Liver (tissue), 9 donors: ENCODE data around the gene SYNGR3. TPM values are rescaled to one million over a fixed set of nuclear protein-coding genes. Genes with fewer than 3 reads are reported as not detected.
"Not testable (repeated sequence)": the region's sequence is repeated elsewhere in the genome, so short reads cannot be mapped to it uniquely, and the experiment has no call there.

Source experiments
- DNase-seq: peaks from one replicate; pipeline ENCODE4 v3.0.0-alpha.2; 2017; ENCODE audit warnings: low spot score
- H3K27ac ChIP-seq, 2 donors: one replicate each; pipeline ENCODE4 v1.7.0; 2013; ENCODE audit warnings: inconsistent platforms in 2 of 2, low read length in 2 of 2, control low read depth in 1 of 2, low read depth in 1 of 2, mild to moderate bottlenecking in 1 of 2
- H3K27me3 ChIP-seq, 4 donors: one replicate each; pipeline versions ENCODE4 v1.6.1 to v1.7.0; 2013; ENCODE audit warnings: low read length in 3 of 4, inconsistent platforms in 1 of 4, mild to moderate bottlenecking in 1 of 4, moderate library complexity in 1 of 4; ENCODE audit not compliant: control insufficient read depth in 4 of 4, insufficient read depth in 4 of 4
- H3K36me3 ChIP-seq, 4 donors: one replicate each; pipeline versions ENCODE4 v1.6.1 to v1.7.0; 2013; ENCODE audit warnings: low read length in 3 of 4, mild to moderate bottlenecking in 3 of 4, low read depth in 1 of 4, moderate library complexity in 1 of 4; ENCODE audit not compliant: control insufficient read depth in 4 of 4, insufficient read depth in 3 of 4
- H3K4me1 ChIP-seq, 4 donors: one replicate each; pipeline versions ENCODE4 v1.6.1 to v1.7.0; 2013; ENCODE audit warnings: low read length in 3 of 4, mild to moderate bottlenecking in 3 of 4, moderate library complexity in 1 of 4; ENCODE audit not compliant: control insufficient read depth in 4 of 4, insufficient read depth in 4 of 4
- H3K4me3 ChIP-seq, 3 donors: one replicate each; pipeline versions ENCODE4 v1.6.1 to v1.7.0; 2013; ENCODE audit warnings: low read length in 3 of 3, control low read depth in 1 of 3, low read depth in 1 of 3, mild to moderate bottlenecking in 1 of 3
- H3K9ac ChIP-seq, 2 donors: one replicate each; pipeline ENCODE4 v1.7.0; 2013; ENCODE audit warnings: low read length in 2 of 2, mild to moderate bottlenecking in 2 of 2, moderate library complexity in 2 of 2, control low read depth in 1 of 2, low read depth in 1 of 2
- H3K9me3 ChIP-seq, 4 donors: one replicate each; pipeline versions ENCODE4 v1.6.1 to v1.7.0; 2013; ENCODE audit warnings: low read length in 3 of 4; ENCODE audit not compliant: control insufficient read depth in 4 of 4
- GABPA ChIP-seq, 2 donors: IDR thresholded peaks in 1 of 2; conservative IDR thresholded peaks in 1 of 2; 2 replicates each; pipeline ENCODE4 v1.6.1; 2016; ENCODE audit warnings: antibody characterized with exemption in 2 of 2, mild to moderate bottlenecking in 1 of 2, moderate library complexity in 1 of 2
- HNF4G ChIP-seq: IDR thresholded peaks from 2 replicates; pipeline ENCODE4 v1.6.1; 2016; ENCODE audit warnings: antibody characterized with exemption
- REST ChIP-seq: IDR thresholded peaks from 2 replicates; pipeline ENCODE4 v1.6.1; 2016; ENCODE audit warnings: antibody characterized with exemption, mild to moderate bottlenecking
- RXRA ChIP-seq, 2 donors: IDR thresholded peaks; 2 replicates each; pipeline ENCODE4 v1.6.1; 2017 to 2018; ENCODE audit warnings: antibody characterized with exemption in 2 of 2, mild to moderate bottlenecking in 1 of 2
- SP1 ChIP-seq: IDR thresholded peaks from 2 replicates; pipeline ENCODE4 v1.6.1; 2018; ENCODE audit warnings: antibody characterized with exemption, mild to moderate bottlenecking
- TAF1 ChIP-seq: conservative IDR thresholded peaks from 2 replicates; pipeline ENCODE4 v1.6.1; 2016; ENCODE audit warnings: antibody characterized with exemption, mild to moderate bottlenecking
- YY1 ChIP-seq: IDR thresholded peaks from 2 replicates; pipeline ENCODE4 v1.6.1; 2016; ENCODE audit warnings: antibody characterized with exemption, mild to moderate bottlenecking
- ZBTB33 ChIP-seq: IDR thresholded peaks from 2 replicates; pipeline ENCODE4 v1.6.1; 2016; ENCODE audit warnings: antibody characterized with exemption
- WGBS: extraction: QIAGEN DNeasy Blood & Tissue Kit; methylation state at CpG from one replicate; pipeline ENCODE4 v1.1.7; 2013; 5-methylcytosine and 5-hydroxymethylcytosine counted together
- polyA plus RNA-seq, 2 donors: library from polyadenylated mRNA; stranded (reverse) in 1 of 2; unstranded in 1 of 2; fragments of 200-250 nt in 1 of 2; fragments of >200 nt in 1 of 2; fragmentation: Nextera tagmentation in 1 of 2; extraction: Ambion mirVana in 1 of 2; gene quantifications; one replicate each; pipeline versions ENCODE4 v1.2.1 to v1.2.3, GENCODE V29; 2013 to 2015
- total RNA-seq, 2 donors: library from RNA; depleted of rRNA; stranded (reverse); fragments of >200 nt; gene quantifications; one replicate each; pipeline ENCODE4 v1.2.3, GENCODE V29; 2014
- donor health status: healthy.
- donor health status: healthy.
- donor health status: healthy.
- donor health status: healthy.
- donor health status: healthy.

The SYNGR3 gene
- total and polyA plus RNA-seq, 4 donors = 0.09 to 0.47 (median 0.17) TPM; not detected in 1

DNA sequence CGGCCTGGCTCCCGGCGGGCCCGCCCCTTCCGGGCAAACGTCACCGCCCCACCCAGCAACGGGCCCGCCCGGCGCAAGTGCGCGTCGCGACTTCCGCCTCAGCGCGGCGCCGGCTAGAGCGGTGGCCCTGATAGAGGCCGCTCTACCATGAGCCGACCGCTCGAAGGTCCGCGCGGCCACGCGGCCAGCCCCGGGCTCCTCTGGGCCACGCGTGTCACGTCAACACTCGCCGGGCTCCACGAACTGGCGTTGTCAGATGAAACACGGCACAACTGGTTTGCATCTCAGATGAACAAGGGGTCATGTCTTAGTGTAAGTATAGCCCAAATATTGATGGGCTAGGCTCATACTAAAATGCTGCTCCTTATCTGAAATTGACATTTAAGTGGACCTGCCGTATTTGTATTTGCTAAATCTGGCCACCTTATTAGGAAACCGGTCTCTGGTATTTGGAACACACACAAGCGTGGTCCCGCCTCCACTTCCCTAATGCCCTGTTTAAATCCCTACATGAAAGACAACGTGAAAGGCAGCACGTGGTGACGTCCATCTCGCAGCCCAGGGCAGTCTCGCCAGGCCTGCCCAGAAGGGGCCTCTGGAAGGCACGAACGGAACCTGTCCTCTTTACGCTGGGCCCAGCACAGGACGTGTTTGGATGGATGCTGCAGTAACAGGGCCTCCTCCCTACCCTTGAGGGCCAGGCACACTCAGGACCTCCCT is 20.2 kb downstream of the SYNGR3 start, which contains the start of gene ZNF598:
TSS of gene ZNF598 (minus strand) at position 31 of the 720 bp plus-strand sequence.
- WGBS = 5% methylated on average over 52 of the region's 52 CpGs
- peak; percentile 84 for DNase-seq
- H3K4me3 ChIP-seq = peak within 1 kb of the TSS; percentile 85 to 93 (median 90)
- H3K27ac ChIP-seq = peak within 1 kb of the TSS; percentile 77 to 79
- peaks cover 26 to 44% (median 38%) of the 10 kb centered on the region in 4 donors for H3K4me1 ChIP-seq
- H3K36me3 ChIP-seq = peaks cover 0 to 2% (median 0%) of the 10 kb centered on the region in 4 donors
- no peaks in the 10 kb centered on the region for H3K9me3 ChIP-seq
- H3K27me3 ChIP-seq = no peaks in the 10 kb centered on the region
- peak within 1 kb of the TSS; percentile 79 to 97 for H3K9ac ChIP-seq
- TF ChIP-seq GABPA (IDR thresholded peaks at IDR 0.05 in 1 of 2, conservative IDR thresholded peaks at IDR 0.05 in 1 of 2) (peak in 1 of 2 donors; percentile 87), HNF4G (no peak), REST (no peak), YY1 (peak; percentile 35), ZBTB33 (no peak), RXRA (IDR thresholded peaks at IDR 0.05) (no peak), TAF1 (no peak), SP1 (peak; percentile 7)

DNA sequence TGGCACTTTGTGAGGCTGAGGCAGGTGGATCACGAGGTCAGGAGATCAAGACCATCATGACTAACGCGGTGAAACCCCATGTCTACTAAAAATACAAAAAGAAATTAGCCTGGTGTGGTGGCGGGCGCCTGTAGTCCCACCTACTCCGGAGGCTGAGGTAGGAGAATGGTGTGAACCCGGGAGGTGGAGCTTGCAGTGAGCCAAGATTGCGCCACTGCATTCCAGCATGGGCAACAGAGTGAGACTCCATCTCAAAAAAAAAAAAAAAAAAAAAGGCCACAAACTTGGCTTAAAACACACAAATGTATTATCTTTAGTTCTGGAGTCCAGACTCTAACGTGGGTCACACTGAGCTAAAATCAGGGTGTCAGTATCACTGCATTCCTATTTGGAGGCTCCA is 22.0 kb downstream of the SYNGR3 start:
- not testable (repeated sequence) for H3K9me3 ChIP-seq, H3K9ac ChIP-seq

GRCh38 chr16:2013527-2013926 is 23.8 kb downstream of the SYNGR3 start:
- Histone ChIP-seq H3K9ac (no peak overlapping the region), H3K4me3 (no peak overlapping the region), H3K27me3 (no peaks in the 10 kb centered on the region), H3K36me3 (no peaks in the 10 kb centered on the region), H3K27ac (no peak overlapping the region), H3K4me1 (peaks cover 0 to 13% (median 9%) of the 10 kb centered on the region in 4 donors), H3K9me3 (no peaks in the 10 kb centered on the region)
- no peak for TF ChIP-seq RXRA (IDR thresholded peaks at IDR 0.05)
- no peak for TF ChIP-seq REST
- no peak for DNase-seq
- WGBS = 95% methylated on average over 15 of the region's 15 CpGs

More for the DNA sequence above, 22.0 kb downstream of the SYNGR3 start:
- H3K4me1 ChIP-seq = peaks cover 15 to 31% (median 26%) of the 10 kb centered on the region in 4 donors
- not testable (repeated sequence) for H3K27me3 ChIP-seq, H3K36me3 ChIP-seq, H3K27ac ChIP-seq, H3K4me3 ChIP-seq, DNase-seq
- WGBS = 78% methylated on average over 9 of the region's 9 CpGs
